HepG2 (cell line): Measurements from ENCODE around the gene KBTBD13. TPM values are rescaled to one million over a fixed set of nuclear protein-coding genes. Genes with fewer than 3 reads are reported as not detected.

Source experiments
- CBX2 ChIP-seq, 2 experiments: fragments of 200-600 bp in 1 of 2; sonication (generic); formaldehyde crosslinking in 1 of 2; IDR thresholded peaks; 2 replicates each; pipeline versions ENCODE4 v1.7.0 to v1.8.1; 2018 to 2022; ENCODE audit warnings: low read depth in 2 of 2, low read length in 1 of 2, mild to moderate bottlenecking in 1 of 2, missing genetic modification reagents in 1 of 2
- PITX1 ChIP-seq: sonication (generic); formaldehyde crosslinking; IDR thresholded peaks from 2 replicates; pipeline ENCODE4 v1.5.1; 2020; ENCODE audit warnings: mild to moderate bottlenecking, missing genetic modification reagents
- ZNF160 ChIP-seq: sonication (generic); formaldehyde crosslinking; IDR thresholded peaks from 2 replicates; pipeline ENCODE4 v1.8.0; 2022; ENCODE audit warnings: mild to moderate bottlenecking, inconsistent platforms, missing genetic modification reagents
- ZNF441 ChIP-seq: sonication (generic); formaldehyde crosslinking; IDR thresholded peaks from 2 replicates; pipeline ENCODE4 v1.7.0; 2021; ENCODE audit warnings: missing genetic modification reagents, borderline replicate concordance
- polyA plus RNA-seq, 8 experiments: library from polyadenylated mRNA; depleted of rRNA in 3 of 8; stranded (reverse) in 7 of 8; unstranded in 1 of 8; fragments of >200 nt; fragmentation: Illumina TruSeq in 4 of 8; extraction: Trizol in 4 of 8; gene quantifications; 2 replicates each; pipeline versions ENCODE4 v1.2.1 to v1.2.3, GENCODE V29; 2011 to 2016; ENCODE audit warnings: low read depth in 4 of 8, missing spikeins in 1 of 8, mixed read lengths in 1 of 8; ENCODE audit not compliant: insufficient read depth in 1 of 8
- total RNA-seq, 5 experiments: library from RNA; depleted of rRNA; stranded (reverse); fragments of >200 nt; fragmentation: Illumina TruSeq; extraction: Trizol; gene quantifications; 2 replicates each; pipeline ENCODE4 v1.2.3, GENCODE V29; 2016; ENCODE audit warnings: low read depth in 1 of 5
- TF ChIP-seq, protein P1 (sequence below): sonication (generic); formaldehyde crosslinking; IDR thresholded peaks from 2 replicates; pipeline ENCODE4 v1.5.0; 2020; ENCODE audit warnings: mild to moderate bottlenecking, missing genetic modification reagents
- TF ChIP-seq, protein P2 (sequence below): sonication (generic); formaldehyde crosslinking; IDR thresholded peaks from 2 replicates; pipeline ENCODE4 v1.5.1; 2020; ENCODE audit warnings: missing genetic modification reagents, mild to moderate bottlenecking, borderline replicate concordance

Gene KBTBD13
- total and polyA plus RNA-seq, 2 of the 13 experiments (the other 11 are each of a cell fraction or from before 2014, with no cell fraction given), result not detected

- TF ChIP-seq, protein P1, sequence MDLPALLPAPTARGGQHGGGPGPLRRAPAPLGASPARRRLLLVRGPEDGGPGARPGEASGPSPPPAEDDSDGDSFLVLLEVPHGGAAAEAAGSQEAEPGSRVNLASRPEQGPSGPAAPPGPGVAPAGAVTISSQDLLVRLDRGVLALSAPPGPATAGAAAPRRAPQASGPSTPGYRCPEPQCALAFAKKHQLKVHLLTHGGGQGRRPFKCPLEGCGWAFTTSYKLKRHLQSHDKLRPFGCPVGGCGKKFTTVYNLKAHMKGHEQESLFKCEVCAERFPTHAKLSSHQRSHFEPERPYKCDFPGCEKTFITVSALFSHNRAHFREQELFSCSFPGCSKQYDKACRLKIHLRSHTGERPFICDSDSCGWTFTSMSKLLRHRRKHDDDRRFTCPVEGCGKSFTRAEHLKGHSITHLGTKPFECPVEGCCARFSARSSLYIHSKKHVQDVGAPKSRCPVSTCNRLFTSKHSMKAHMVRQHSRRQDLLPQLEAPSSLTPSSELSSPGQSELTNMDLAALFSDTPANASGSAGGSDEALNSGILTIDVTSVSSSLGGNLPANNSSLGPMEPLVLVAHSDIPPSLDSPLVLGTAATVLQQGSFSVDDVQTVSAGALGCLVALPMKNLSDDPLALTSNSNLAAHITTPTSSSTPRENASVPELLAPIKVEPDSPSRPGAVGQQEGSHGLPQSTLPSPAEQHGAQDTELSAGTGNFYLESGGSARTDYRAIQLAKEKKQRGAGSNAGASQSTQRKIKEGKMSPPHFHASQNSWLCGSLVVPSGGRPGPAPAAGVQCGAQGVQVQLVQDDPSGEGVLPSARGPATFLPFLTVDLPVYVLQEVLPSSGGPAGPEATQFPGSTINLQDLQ (CRISPR knock-in tag), result no peak
- TF ChIP-seq CBX2 (IDR thresholded peaks at IDR 0.05; ENCODE audit: low read depth, low read length), result no peak
- no peak for TF ChIP-seq CBX2 (CRISPR knock-in tag; IDR thresholded peaks at IDR 0.05; ENCODE audit: low read depth)
- TF ChIP-seq, protein P2, sequence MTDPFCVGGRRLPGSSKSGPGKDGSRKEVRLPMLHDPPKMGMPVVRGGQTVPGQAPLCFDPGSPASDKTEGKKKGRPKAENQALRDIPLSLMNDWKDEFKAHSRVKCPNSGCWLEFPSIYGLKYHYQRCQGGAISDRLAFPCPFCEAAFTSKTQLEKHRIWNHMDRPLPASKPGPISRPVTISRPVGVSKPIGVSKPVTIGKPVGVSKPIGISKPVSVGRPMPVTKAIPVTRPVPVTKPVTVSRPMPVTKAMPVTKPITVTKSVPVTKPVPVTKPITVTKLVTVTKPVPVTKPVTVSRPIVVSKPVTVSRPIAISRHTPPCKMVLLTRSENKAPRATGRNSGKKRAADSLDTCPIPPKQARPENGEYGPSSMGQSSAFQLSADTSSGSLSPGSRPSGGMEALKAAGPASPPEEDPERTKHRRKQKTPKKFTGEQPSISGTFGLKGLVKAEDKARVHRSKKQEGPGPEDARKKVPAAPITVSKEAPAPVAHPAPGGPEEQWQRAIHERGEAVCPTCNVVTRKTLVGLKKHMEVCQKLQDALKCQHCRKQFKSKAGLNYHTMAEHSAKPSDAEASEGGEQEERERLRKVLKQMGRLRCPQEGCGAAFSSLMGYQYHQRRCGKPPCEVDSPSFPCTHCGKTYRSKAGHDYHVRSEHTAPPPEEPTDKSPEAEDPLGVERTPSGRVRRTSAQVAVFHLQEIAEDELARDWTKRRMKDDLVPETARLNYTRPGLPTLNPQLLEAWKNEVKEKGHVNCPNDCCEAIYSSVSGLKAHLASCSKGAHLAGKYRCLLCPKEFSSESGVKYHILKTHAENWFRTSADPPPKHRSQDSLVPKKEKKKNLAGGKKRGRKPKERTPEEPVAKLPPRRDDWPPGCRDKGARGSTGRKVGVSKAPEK (CRISPR knock-in tag), result no peak
- TF ChIP-seq ZNF160 (CRISPR knock-in tag), result no peak
- no peak for TF ChIP-seq PITX1 (CRISPR knock-in tag)
- TF ChIP-seq ZNF441 (CRISPR knock-in tag), result no peak
- TF ChIP-seq, all 625 proteins: peak for 0
These were observed 17.2 kb upstream of the KBTBD13 start (continued) for GRCh38 chr15:65059369-65059750.
